Activated naive CD8-positive, alpha-beta T cell treated with anti-CD3 and anti-CD28 coated beads for 36 hours (primary cell): ENCODE data around the gene ECHS1. TPM values are rescaled to one million over a fixed set of nuclear protein-coding genes. Genes with fewer than 3 reads are reported as not detected.

Source experiments
- DNase-seq: peaks from one replicate; pipeline ENCODE4 v3.0.0; 2021
- H3K27ac Mint-ChIP-seq: one replicate; pipeline ENCODE4 v1.8.0; 2022; ENCODE audit warnings: mild to moderate bottlenecking, moderate library complexity, mixed read lengths
- H3K27me3 Mint-ChIP-seq: one replicate; pipeline ENCODE4 v1.8.0; 2022; ENCODE audit warnings: mild to moderate bottlenecking, mixed read lengths
- H3K36me3 Mint-ChIP-seq: one replicate; pipeline ENCODE4 v1.8.0; 2021; ENCODE audit warnings: mild to moderate bottlenecking, mixed read lengths
- H3K4me1 Mint-ChIP-seq: one replicate; pipeline ENCODE4 v1.8.0; 2021; ENCODE audit warnings: mixed read lengths
- H3K4me3 Mint-ChIP-seq: one replicate; pipeline ENCODE4 v1.8.0; 2022; ENCODE audit warnings: mild to moderate bottlenecking, moderate library complexity, mixed read lengths
- H3K9me3 Mint-ChIP-seq: one replicate; pipeline ENCODE4 v1.8.0; 2022; ENCODE audit warnings: mixed read lengths
- total RNA-seq, 2 experiments: library from RNA; stranded (reverse); gene quantifications; one replicate each; pipeline ENCODE4 v1.2.3, GENCODE V29; 2021

Gene ECHS1
- total RNA-seq, 2 experiments from 2014 or later = 58.1 to 62.2 TPM

DNA sequence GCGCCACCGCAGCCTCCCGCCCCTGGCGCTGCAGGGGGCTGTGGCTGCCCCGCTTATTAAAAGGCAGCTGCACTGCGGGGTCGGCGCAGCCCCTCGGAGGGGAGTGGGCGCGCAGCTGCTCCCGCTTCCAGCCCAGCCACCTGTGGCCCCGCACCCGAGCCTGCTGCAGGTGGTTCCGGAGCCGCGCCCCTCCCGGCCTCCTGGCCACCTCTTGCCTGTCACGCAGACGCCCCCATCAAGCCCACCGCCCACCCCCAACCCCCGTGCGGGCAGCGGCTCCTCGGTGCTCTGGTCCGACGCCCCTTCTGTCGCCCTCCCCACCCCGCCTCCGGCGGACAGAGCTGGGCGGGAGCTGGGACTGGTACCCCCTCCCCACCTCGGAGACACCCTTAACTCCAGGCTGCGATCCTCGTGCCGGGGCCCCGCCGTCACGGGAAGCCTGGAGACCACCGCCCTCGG, 37.0 kb downstream of the ECHS1 start:
- Mint-ChIP-seq H3K27ac (no peak overlapping the region), H3K4me3 (no peak overlapping the region), H3K36me3 (no peaks in the 10 kb centered on the region), H3K4me1 (peaks cover 2% of the 10 kb centered on the region), H3K27me3 (peaks cover 25% of the 10 kb centered on the region), H3K9me3 (no peaks in the 10 kb centered on the region)
- no peak for DNase-seq

DNA sequence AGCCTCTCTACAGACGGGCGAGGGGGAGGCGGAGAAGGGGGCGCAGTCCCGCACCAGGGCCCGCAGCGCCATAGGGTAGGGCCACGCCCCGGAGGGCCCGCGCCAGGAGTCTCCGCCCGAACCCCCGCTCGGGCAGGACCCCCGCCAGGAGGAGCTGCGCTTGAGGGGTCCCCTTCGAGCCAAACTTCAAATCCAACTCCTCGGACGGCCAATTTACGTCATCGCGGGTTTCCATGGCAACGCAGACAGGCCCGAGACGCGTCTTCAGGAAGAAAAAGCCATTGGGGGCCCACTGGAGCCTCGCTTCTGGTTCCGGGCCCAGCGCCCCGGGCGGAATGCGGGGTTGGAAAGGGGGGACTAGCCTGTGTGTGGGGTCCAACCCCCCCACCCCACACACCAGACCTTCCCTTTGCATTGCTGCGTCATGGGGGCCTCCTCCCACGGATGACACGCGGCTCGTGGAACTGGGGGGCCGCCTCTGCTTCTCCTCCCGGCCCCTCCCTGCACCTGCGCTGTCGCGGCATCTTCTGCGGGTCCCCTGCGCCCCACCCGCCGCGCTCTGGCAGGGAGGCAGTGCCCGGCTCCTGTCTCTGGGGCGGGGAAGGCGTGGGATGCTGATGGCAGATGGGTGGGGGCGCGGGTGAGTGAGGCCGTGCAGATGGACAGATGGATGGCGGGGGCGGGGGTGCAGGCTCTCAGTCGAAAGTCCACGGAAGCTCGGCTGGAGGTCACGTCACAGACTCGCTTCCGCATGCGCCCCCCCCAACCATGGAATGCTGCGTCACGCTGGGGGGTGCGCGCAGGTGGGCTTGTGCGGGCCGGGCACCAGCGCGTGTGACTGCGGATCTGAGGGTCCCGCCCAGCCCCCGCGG, 37.7 kb downstream of the ECHS1 start:
- Mint-ChIP-seq H3K36me3 (no peaks in the 10 kb centered on the region), H3K27me3 (peaks cover 25% of the 10 kb centered on the region), H3K4me3 (peak overlapping the region; percentile 32), H3K4me1 (peaks cover 2% of the 10 kb centered on the region), H3K9me3 (no peaks in the 10 kb centered on the region), H3K27ac (no peak overlapping the region)
- DNase-seq = peak; percentile 80

DNA sequence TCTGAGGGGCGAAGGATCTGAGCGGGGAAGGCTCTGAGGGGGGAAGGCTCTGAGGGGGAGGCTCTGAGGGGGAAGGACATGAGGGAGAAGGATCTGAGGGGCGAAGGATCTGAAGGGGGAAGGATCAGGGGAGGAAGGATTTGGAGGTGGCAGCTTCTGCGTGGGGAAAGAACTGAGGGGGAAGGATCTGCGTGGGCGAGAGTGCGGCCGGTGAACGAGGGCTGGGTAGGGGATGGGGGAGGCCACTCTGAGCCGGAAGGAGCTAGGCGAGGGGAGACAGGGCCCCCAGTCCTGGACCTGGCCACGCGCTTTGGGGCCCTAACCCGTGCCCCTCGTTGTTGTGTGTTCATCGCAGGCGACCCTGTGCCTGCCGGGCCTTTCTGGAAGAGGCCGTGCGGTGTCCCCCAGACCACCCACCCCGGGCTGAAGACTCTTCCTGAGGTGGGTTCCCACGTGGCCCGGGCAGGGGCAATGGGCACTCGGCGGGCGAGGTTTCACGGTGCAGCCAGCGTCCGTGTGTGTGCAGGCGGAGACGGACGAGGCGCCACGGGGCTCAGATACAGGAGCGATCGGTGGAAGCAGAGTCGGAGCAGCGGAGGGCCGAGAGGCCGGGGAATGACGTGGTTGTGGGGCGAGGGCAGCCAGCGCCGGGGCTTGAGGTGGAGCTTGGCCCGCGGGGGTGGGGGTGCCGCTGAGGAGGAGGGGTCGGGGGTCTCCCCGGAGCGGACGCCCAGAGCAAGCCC, 38.5 kb downstream of the ECHS1 start:
- Mint-ChIP-seq H3K4me1 (peaks cover 2% of the 10 kb centered on the region), H3K9me3 (no peaks in the 10 kb centered on the region), H3K36me3 (no peaks in the 10 kb centered on the region), H3K4me3 (peak overlapping the region; percentile 62), H3K27me3 (peaks cover 29% of the 10 kb centered on the region), H3K27ac (no peak overlapping the region)
- no peak for DNase-seq

- Mint-ChIP-seq H3K4me3 (no peak overlapping the region), H3K9me3 (no peaks in the 10 kb centered on the region), H3K27me3 (peaks cover 44% of the 10 kb centered on the region), H3K27ac (no peak overlapping the region), H3K4me1 (peaks cover 6% of the 10 kb centered on the region), H3K36me3 (no peaks in the 10 kb centered on the region)
- DNase-seq = no peak
Measured at GRCh38 chr10:133332936-133333699, 40.0 kb downstream of the ECHS1 start.

DNA sequence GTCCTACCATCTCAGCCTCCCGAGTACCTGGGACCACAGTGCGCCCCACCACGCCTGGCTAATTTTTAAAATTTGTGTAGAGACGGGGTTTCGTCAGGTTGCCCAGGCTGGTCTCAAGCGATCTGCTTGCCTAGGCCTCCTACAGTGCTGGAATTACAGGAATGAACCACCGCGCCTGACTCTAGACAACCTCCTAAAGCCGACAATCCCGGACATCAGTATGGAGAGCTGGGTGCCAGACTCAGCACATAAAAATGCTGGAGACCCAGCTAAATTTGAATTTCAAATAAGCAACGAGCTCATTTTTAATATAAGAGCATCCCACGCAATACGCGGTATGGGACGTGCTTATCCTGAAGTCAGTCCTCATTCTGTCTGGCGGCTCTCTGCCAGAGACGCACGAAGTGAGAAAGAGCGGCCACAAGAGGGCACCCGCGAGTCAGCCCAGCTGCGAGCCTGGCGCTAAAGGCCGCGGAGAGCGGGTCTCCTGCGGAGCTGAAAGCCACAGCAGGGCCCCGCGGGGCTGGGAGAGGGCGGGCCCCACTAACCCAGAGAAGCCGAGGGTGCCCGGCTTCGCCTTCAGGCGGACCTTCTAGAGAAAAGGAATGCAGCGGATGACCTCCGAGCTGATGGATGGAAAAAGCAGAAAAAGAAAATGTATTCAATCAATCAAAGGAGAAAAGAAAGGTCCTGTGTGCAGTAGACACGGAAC, 43.5 kb downstream of the ECHS1 start:
- peak; percentile 87 for DNase-seq
- H3K4me1 Mint-ChIP-seq = peaks cover 10% of the 10 kb centered on the region
- H3K9me3 Mint-ChIP-seq = no peaks in the 10 kb centered on the region
- peaks cover 67% of the 10 kb centered on the region for H3K27me3 Mint-ChIP-seq
- H3K27ac Mint-ChIP-seq = no peak overlapping the region
- H3K4me3 Mint-ChIP-seq = no peak overlapping the region
- H3K36me3 Mint-ChIP-seq = no peaks in the 10 kb centered on the region

DNA sequence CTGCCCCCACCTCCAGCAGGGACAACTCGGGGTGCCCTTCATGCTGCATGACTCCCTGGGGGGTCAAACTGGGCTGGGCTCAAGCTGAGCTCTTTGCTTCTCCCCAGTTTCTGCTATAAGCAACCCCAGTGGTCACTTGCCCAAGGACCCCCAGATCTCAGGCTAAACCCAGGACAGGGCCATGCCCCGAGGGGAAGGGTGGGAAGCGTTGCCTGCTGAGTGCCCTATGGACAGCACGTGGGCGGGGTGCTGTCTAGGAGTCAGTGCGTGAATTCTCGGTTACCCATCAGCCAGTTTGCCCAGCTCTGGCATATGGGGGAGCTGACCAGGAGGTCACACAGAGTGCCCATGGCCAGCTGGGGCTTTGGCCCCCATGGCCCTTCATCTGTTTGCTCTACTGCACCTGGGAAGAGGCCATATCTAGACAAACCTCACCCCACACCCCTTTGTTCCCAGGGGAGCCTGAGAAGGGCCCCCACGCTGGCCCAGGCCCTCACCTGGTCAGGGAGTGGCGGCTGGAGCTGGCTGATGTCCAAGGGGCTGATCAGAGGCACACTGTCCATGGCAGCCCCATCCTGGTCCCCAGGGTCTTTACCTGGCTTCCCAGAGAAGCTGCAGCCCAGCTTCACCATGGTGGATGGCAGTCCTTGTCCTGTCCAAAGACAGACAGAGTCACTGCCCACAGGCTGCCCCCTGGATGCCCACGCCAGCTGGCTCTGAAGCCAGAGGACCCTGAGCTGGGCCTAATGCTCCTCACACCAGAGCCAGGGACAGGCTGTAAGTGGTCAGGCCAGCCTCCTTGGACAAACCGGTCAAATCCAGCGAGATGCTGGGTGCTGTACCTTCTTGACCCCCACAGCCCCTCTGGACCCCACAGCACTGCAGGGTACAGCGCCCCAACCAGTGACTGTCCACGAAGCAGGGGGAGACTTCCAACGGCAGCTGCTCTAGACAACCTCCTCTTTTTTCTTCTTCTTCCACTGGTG, 44.5 kb downstream of the ECHS1 start:
- H3K4me1 Mint-ChIP-seq = peaks cover 10% of the 10 kb centered on the region
- H3K36me3 Mint-ChIP-seq = no peaks in the 10 kb centered on the region
- no peak for DNase-seq
- no peaks in the 10 kb centered on the region for H3K9me3 Mint-ChIP-seq
- H3K27ac Mint-ChIP-seq = no peak overlapping the region
- no peak overlapping the region for H3K4me3 Mint-ChIP-seq
- peaks cover 63% of the 10 kb centered on the region for H3K27me3 Mint-ChIP-seq

DNA sequence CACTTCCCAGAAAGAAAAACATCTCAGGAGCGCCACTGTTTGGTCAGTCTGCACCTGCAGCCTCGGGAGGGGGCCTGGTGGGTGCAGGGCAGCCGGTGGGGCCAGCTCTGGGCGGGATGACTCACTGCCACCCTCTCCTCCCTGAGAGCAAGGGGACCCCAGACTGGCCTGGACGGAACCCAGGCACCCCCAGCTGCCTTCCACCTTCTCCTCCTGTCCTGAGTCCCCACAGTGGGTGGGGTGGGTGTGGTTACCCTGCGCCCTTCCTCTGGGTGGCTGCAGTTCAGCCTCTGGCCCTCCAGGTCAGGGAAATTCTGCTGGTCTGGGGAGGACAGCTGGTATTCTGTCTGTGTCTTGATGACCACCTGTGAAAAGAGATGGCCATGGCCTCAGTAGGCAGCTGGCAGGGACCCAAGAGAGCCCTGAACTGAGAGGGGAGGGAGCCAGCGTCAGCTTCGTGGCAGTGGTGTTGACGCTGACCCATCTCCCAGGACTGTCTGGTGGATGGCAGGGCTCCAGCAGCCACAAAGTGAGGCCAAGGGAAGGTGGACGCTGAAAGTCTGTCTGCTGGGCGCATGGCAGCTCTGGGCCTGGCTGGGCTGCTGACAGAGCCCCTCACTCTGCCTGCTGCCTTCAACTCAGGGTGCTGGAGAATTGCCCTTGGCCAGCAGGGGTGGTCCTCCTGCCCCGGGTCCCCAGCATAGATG, 45.4 kb downstream of the ECHS1 start:
- no peak overlapping the region for H3K4me3 Mint-ChIP-seq
- no peak overlapping the region for H3K27ac Mint-ChIP-seq
- no peaks in the 10 kb centered on the region for H3K9me3 Mint-ChIP-seq
- peaks cover 56% of the 10 kb centered on the region for H3K27me3 Mint-ChIP-seq
- no peak for DNase-seq
- H3K4me1 Mint-ChIP-seq = peaks cover 10% of the 10 kb centered on the region
- no peaks in the 10 kb centered on the region for H3K36me3 Mint-ChIP-seq

DNA sequence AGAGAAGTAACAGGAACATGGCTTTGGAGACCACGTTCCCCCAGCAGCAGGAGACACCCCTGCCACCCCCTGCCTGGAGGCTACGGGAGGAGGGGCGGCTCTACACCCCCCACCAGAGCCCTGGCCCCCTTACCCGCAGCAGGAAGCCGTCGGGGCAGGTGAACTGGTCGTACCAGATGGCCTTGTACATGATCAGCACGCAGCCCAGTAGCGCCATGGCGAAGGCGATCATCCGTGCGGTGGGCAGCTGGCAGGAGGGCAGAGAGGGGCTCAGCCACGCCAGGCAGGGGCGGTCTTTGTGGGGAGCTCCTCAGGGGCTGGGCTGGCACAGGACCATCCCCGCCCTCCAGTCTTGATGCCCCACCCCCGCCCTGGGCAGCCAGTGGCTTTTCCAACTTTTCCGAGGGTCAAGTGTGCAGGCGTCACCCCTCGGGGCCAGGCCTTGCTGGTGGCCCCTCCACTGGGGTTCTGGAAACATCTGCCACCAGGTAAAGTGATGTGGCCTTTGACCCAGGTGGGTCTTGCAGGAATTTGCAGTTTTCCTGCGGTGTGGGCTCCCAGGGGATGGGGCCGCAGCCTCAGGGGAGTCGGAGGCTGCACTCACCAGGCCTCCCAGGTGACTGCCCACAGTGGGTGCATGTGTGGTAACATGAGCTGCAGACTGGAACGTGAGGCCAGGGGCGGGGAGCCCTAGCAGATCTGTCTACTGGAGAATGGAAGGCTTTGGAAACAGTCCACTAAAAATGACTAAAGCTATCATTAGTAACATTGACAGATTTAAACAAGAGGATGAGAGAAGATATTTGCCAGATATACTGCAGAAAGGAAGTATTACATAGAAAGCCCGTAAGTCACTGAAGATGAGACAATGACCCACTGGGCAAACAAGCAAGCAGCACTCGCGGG, 46.2 kb downstream of the ECHS1 start:
- Mint-ChIP-seq H3K9me3 (no peaks in the 10 kb centered on the region), H3K4me3 (no peak overlapping the region), H3K27me3 (peaks cover 48% of the 10 kb centered on the region), H3K36me3 (no peaks in the 10 kb centered on the region), H3K4me1 (peaks cover 10% of the 10 kb centered on the region), H3K27ac (no peak overlapping the region)
- no peak for DNase-seq

GRCh38 chr10:133326223-133326551, 47.0 kb downstream of the ECHS1 start:
- Mint-ChIP-seq H3K4me3 (no peak overlapping the region), H3K27me3 (peaks cover 46% of the 10 kb centered on the region), H3K4me1 (peaks cover 10% of the 10 kb centered on the region), H3K36me3 (no peaks in the 10 kb centered on the region), H3K27ac (no peak overlapping the region), H3K9me3 (no peaks in the 10 kb centered on the region)
- DNase-seq = no peak

- Mint-ChIP-seq H3K27me3 (peaks cover 46% of the 10 kb centered on the region), H3K4me3 (peak overlapping the region; percentile 73), H3K4me1 (peaks cover 10% of the 10 kb centered on the region), H3K36me3 (no peaks in the 10 kb centered on the region), H3K27ac (no peak overlapping the region), H3K9me3 (no peaks in the 10 kb centered on the region)
- no peak for DNase-seq
Measured at GRCh38 chr10:133325440-133326222, 47.5 kb downstream of the ECHS1 start.

DNA sequence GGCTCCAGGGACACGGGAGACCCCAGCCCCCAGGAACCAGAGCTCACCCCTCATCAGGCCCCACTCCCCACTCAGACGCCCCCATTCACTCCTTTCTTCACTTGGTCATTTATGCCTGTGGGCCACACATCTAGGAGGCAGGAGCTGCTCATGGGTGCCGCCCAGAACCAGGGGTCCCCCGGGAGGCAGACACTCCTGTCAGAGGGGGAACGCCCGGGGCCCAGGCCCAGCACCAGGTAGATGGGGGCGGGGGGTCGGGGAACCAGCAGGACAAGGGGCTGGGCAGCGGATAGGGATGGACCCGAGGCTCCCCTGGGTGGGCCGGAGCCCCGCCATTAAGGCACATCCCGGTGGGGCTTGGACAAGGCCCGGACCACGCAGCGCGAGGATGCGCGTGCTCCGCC, 48.3 kb downstream of the ECHS1 start:
- peaks cover 47% of the 10 kb centered on the region for H3K27me3 Mint-ChIP-seq
- no peaks in the 10 kb centered on the region for H3K9me3 Mint-ChIP-seq
- DNase-seq = no peak
- H3K4me3 Mint-ChIP-seq = no peak overlapping the region
- no peak overlapping the region for H3K27ac Mint-ChIP-seq
- no peaks in the 10 kb centered on the region for H3K36me3 Mint-ChIP-seq
- H3K4me1 Mint-ChIP-seq = peaks cover 10% of the 10 kb centered on the region
